Calu3 (cell line): Measurements from ENCODE around the gene PBX3. TPM values are rescaled to one million over a fixed set of nuclear protein-coding genes. Genes with fewer than 3 reads are reported as not detected.

ENCODE experiments used
- BruUV-seq: library from RNA; stranded (reverse); fragments of 400-500 nt; replicated peaks from 2 replicates; lab custom pipeline; 2021; lab: Mats Ljungman, UMichigan
- CTCF ChIA-PET: fragments of 300-600 bp; sonication (Branson Sonifier 250); formaldehyde crosslinking; loops from one replicate; lab custom pipeline; 2022; ENCODE audit warnings: antibody characterized with exemption; lab: Charles Lee
- DNase-seq: peaks from one replicate; pipeline ENCODE4 v3.0.0; 2022
- H3K27ac Mint-ChIP-seq: one replicate; pipeline ENCODE4 v1.8.0; 2022; ENCODE audit warnings: mixed read lengths; ENCODE audit not compliant: unreplicated experiment
- H3K27me3 Mint-ChIP-seq: one replicate; pipeline ENCODE4 v1.8.0; 2022; ENCODE audit warnings: mixed read lengths; ENCODE audit not compliant: unreplicated experiment
- H3K36me3 Mint-ChIP-seq: one replicate; pipeline ENCODE4 v1.8.0; 2022; ENCODE audit warnings: mild to moderate bottlenecking, moderate library complexity, mixed read lengths; ENCODE audit not compliant: insufficient read depth, unreplicated experiment
- H3K4me1 Mint-ChIP-seq: one replicate; pipeline ENCODE4 v1.8.0; 2022; ENCODE audit warnings: mild to moderate bottlenecking, low read depth, mixed read lengths; ENCODE audit not compliant: unreplicated experiment
- H3K4me3 Mint-ChIP-seq: one replicate; pipeline ENCODE4 v1.8.0; 2022; ENCODE audit warnings: mild to moderate bottlenecking, low read depth, moderate library complexity, mixed read lengths; ENCODE audit not compliant: unreplicated experiment
- H3K9me3 Mint-ChIP-seq: one replicate; pipeline ENCODE4 v1.8.0; 2022; ENCODE audit warnings: low read depth, mixed read lengths; ENCODE audit not compliant: unreplicated experiment
- intact Hi-C: fragments of 100-400 bp; cut with micrococcal nuclease; formaldehyde crosslinking; loops from one replicate; pipeline ENCODE4 v1.10.0; 2022; ENCODE audit not compliant: unreplicated experiment
- total RNA-seq: library from RNA; stranded (reverse); gene quantifications from 2 replicates; pipeline ENCODE4 v1.2.3, GENCODE V29; 2022
- TF ChIP-seq, protein P1 (sequence below): fragments of 200-600 bp; IDR thresholded peaks from one replicate; pipeline ENCODE4 v1.8.0; 2022; ENCODE audit warnings: antibody characterized with exemption; ENCODE audit not compliant: unreplicated experiment

PBX3 gene
- total RNA-seq, 1 experiment from 2014 or later: 8.0 TPM

GRCh38 chr9:125883565-125884217 is 136.5 kb downstream of the PBX3 start:
- CTCF ChIA-PET: interaction anchor here (0.7 kb wide), 1 partner anchor 32 kb away, joined by 3 read pairs; no protein-coding TSS in a partner anchor
- Mint-ChIP-seq H3K9me3 (no peaks in the 10 kb centered on the region), H3K4me3 (no peak overlapping the region), H3K27me3 (no peaks in the 10 kb centered on the region), H3K27ac (no peak overlapping the region), H3K4me1 (no peaks in the 10 kb centered on the region), H3K36me3 (no peaks in the 10 kb centered on the region)
- TF ChIP-seq, protein P1, sequence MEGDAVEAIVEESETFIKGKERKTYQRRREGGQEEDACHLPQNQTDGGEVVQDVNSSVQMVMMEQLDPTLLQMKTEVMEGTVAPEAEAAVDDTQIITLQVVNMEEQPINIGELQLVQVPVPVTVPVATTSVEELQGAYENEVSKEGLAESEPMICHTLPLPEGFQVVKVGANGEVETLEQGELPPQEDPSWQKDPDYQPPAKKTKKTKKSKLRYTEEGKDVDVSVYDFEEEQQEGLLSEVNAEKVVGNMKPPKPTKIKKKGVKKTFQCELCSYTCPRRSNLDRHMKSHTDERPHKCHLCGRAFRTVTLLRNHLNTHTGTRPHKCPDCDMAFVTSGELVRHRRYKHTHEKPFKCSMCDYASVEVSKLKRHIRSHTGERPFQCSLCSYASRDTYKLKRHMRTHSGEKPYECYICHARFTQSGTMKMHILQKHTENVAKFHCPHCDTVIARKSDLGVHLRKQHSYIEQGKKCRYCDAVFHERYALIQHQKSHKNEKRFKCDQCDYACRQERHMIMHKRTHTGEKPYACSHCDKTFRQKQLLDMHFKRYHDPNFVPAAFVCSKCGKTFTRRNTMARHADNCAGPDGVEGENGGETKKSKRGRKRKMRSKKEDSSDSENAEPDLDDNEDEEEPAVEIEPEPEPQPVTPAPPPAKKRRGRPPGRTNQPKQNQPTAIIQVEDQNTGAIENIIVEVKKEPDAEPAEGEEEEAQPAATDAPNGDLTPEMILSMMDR: no peak
- intact Hi-C loops: no loop called here
- BruUV-seq: no TSS peak
- no peak for DNase-seq

- Mint-ChIP-seq H3K27ac (no peak overlapping the region), H3K36me3 (no peaks in the 10 kb centered on the region), H3K27me3 (peaks cover 4% of the 10 kb centered on the region), H3K4me1 (peaks cover 2% of the 10 kb centered on the region), H3K4me3 (no peak overlapping the region), H3K9me3 (no peaks in the 10 kb centered on the region)
- TF ChIP-seq, protein P1: no peak
- DNase-seq: no peak
- intact Hi-C loops: no loop called here
- no TSS peak for BruUV-seq
- CTCF ChIA-PET: no interaction called here
Measured at GRCh38 chr9:125884218-125884595, 137.0 kb downstream of the PBX3 start.

GRCh38 chr9:125885405-125886034 is 138.3 kb downstream of the PBX3 start:
- H3K27me3 Mint-ChIP-seq: peaks cover 10% of the 10 kb centered on the region
- CTCF ChIA-PET: no interaction called here
- H3K27ac Mint-ChIP-seq: no peak overlapping the region
- BruUV-seq: no TSS peak
- H3K9me3 Mint-ChIP-seq: no peaks in the 10 kb centered on the region
- DNase-seq: no peak
- no peak overlapping the region for H3K4me3 Mint-ChIP-seq
- TF ChIP-seq, protein P1: no peak
- H3K4me1 Mint-ChIP-seq: peaks cover 8% of the 10 kb centered on the region
- no peaks in the 10 kb centered on the region for H3K36me3 Mint-ChIP-seq
- intact Hi-C loops: no loop called here

- BruUV-seq: no TSS peak
- no peaks in the 10 kb centered on the region for H3K9me3 Mint-ChIP-seq
- peaks cover 10% of the 10 kb centered on the region for H3K27me3 Mint-ChIP-seq
- H3K4me3 Mint-ChIP-seq: no peak overlapping the region
- no peak overlapping the region for H3K27ac Mint-ChIP-seq
- no peak for DNase-seq
- H3K36me3 Mint-ChIP-seq: no peaks in the 10 kb centered on the region
- CTCF ChIA-PET: no interaction called here
- intact Hi-C loops: no loop called here
- peaks cover 8% of the 10 kb centered on the region for H3K4me1 Mint-ChIP-seq
- TF ChIP-seq, protein P1: no peak
Measured at GRCh38 chr9:125886365-125886764, 139.2 kb downstream of the PBX3 start.
